HG02938 (cell line): ENCODE results near the gene CAMK4.
A peak's percentile ranks its signal among the peaks of the same experiment; 100 is the strongest.

Source experiments
- ATAC-seq: cut with Tn5 transposase; IDR thresholded peaks from one replicate; pipeline ENCODE4 v1.9.1; 2021; ENCODE audit warnings: mild to moderate bottlenecking, moderate library complexity; ENCODE audit not compliant: unreplicated experiment

Gene CAMK4

DNA sequence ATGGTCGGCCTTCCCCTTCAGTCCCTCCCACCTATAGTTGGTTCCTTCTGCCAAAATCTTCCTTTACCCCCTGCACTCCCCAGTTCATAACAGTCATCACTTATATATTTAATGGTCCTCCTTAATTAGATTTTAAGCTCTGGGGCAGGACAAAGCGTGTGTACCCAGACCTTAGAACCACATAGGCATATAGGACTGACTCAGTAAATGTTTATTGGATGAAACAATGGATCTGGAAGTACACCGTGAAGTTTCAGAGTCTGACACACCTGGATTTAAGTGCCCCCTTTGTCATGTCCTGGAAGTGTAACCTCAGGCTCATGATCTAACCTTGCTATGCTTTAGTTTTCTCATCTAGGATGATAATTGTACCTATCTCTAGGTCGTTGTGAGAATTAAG, 256.2 kb downstream of the CAMK4 start:
- no peak for ATAC-seq

DNA sequence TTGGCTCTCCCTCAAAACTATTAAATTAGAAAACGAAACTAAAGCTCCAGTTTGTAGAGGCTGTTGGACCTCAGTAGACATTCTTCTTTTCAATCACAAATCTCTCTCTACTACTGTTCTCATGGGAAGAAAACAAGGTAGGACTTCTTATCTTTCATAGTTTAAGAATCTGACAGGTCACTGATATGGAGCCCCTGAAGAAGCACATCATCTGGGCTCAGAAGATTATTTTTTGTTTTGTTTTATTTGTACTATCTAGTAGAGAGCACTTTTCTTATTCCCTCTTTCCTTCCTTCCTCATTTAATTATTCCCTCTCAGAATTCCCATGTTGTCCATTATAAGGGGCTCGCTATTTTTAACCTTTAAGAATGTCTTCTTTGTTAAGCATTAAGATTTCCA, 261.9 kb downstream of the CAMK4 start:
- no peak for ATAC-seq

DNA sequence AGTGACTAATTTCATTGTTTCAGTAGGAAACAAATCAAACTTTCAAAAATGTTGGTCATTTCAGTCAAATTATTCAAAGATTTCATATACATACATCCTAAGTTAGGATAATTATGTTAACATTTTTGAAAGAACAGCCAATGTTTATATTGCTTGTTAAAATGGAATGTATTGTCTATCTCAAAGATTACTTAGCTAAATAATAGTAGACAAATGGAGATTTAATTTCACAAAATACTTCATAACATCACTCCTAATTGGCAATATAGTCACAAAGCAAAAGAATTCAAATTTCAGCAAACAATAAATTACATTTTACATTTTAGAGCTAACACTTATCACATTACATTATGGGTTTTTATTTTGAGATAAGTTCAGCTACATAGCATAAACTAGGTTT, 262.7 kb downstream of the CAMK4 start:
- ATAC-seq, result no peak

DNA sequence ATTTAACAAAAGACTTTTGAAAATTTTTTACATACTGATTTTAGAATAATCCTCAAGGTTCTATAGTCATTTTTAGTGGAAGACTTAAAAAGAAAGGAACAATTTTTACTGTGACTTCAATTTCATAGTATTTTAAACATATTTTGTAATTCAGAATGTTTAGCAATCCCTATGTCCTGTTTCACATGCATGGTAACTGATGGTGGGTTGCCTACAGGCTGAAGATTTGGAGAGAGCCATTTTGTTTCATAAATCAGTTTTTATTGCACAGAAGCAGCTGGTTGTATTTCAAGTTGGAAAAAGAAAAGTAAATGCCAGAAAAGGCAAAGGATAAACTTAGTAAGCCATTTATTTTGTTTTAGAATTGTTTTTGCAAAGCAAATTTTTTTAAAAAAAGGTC, 264.2 kb downstream of the CAMK4 start:
- no peak for ATAC-seq

DNA sequence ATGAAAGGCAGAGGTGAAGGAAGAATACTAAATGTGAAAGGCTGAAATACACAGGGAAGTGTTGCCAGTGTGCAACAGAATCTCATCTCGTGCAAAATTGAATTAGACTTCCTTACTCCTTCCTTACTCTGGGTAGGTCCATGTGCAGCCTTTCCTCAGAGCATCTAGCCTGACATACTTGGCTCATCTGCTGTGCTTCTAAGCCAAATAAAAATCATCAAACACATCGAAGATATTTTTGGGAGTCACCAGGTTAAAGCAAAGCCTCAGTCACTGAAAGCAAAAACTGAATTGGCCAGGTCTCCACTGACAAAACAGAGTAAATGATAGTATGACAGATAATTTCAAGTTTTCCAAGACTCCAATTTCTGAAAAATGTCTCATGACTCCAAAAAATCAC, 268.8 kb downstream of the CAMK4 start:
- ATAC-seq, result no peak

DNA sequence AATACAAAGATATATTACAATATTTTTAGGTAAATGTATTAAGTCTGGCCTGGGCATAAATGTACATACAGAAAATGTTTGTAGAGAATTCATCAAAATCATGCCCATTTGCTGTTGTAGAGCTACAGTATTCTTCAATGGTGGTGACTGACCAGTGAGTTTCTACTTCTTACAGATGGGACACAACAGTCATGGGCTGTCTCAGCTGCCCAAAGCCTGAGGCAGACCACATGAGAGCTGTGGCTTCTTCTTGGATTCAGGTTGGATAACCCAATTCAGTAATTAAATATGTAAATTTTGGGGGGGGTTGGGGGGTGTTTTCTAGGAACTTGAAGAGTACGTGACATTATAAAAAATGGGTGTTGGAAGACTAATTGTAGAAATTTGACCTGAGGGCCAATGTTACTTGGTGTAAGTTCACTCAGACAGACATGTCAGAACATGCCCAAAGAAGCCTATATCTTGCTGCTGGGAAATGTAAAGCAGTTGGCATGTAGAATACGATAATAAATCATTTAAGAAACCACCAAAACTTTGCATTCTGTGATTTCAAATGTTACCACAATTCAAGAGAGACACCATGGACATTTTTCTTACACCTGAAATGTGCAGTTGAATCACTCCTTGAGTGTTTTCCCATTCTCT, 270.3 kb downstream of the CAMK4 start:
- no peak for ATAC-seq

DNA sequence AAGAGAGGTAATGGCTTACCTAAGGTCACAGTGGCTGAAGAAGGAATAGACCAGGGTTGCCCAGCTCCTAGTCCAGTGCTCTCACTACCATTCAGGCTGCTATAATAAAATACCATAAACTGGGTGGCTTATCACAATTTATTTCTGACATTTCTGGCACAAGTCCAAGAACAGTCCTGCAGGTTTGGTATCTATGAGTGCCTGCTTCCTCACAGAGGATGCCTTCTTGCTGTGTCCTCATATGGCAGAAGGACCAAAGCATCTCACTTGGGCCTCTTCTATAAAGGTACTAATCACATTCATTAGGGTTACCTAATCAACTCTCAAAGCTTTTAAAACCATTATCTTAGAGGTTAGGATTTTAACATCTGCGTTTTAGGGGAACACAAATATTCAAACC, 271.0 kb downstream of the CAMK4 start:
- no peak for ATAC-seq

DNA sequence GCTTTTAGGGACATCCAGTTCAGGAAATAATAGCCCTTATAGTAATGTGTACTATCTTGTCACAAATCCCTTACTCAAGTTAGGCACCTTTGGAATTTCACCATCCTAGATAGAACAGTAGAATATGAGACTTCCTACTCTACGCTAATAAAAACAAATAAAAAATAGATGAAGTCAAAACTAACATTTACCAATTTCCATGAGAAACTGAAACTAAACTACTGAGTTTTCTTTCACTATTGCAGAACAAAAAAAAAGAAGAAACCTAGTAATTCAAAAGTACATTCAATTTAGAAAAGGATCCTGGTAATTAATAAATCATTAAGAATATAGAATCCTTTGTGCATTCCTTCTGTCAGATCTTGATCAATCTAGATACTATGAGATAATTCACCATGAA, 274.2 kb downstream of the CAMK4 start:
- ATAC-seq, result no peak

DNA sequence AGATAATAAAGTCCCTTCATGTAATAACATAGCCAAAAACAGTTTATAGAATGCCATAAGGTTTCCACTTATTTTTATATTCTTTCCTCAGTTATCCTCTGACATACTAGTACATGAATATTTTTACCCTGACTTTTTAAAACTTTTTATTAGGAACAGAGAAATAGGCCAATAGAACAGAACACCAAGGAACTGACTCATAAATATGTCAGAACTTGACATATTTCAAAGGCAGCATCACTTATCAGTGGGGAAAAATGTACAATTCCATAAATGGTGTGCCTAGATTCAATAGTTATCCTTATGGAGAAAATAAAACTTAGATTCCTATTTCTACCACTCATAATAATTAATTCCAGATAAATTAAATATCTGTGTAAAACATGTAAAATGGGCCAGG, 278.8 kb downstream of the CAMK4 start:
- ATAC-seq, result no peak

DNA sequence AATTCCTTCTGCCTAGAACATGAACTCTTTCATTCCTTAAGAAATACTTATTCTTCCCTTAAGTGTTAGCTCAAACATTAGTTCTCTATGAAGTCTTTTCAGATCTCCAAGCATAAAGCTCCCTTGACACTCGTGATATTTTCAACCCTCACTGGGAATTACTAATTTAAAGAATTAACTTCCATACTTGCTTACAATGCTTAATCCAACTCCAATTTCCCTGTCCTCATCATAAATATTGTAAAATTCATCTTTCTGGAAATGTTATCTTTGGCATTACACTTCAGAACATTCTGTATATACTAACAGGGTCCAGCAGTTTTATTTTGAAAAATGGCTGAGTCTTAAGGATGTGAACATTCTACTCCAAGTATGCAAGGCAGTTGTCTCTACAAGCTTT, 280.9 kb downstream of the CAMK4 start:
- no peak for ATAC-seq

DNA sequence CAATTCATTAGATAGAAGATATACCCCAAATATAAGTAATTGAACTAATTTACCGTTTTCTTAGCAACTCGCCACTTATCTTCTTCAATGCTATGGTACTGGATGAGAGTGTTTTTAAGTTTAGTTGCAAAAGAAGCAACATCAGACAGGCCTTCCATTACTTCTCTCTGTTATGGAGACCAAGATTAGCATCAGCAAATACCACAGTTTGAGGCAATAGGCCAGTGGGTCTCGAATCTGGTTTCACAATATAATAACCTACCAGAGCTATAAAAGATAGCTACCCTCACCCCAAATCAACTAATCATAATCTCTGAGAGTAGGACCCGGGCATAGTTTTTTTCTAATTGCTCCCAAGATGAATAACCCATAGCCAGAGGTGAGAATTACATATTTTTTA, 283.1 kb downstream of the CAMK4 start:
- no peak for ATAC-seq

DNA sequence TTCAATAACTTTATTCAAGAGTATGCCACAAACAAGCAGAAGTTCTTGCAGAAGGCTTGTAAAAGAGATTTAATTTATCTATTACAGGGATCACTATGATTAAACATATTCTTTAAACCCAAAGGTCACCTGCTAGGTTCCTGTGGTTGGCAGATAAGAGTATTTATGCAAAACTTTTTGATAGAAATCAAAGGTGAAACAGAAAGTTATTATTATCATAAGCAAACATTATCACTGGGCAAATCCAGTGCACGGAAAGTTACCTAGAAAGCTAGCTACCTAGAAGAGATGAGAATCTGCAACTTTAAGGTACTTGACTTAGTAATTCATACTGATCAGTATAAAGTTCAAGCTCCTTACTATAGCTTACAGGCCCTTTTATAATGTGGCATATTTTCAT, 284.9 kb downstream of the CAMK4 start:
- ATAC-seq, result no peak

DNA sequence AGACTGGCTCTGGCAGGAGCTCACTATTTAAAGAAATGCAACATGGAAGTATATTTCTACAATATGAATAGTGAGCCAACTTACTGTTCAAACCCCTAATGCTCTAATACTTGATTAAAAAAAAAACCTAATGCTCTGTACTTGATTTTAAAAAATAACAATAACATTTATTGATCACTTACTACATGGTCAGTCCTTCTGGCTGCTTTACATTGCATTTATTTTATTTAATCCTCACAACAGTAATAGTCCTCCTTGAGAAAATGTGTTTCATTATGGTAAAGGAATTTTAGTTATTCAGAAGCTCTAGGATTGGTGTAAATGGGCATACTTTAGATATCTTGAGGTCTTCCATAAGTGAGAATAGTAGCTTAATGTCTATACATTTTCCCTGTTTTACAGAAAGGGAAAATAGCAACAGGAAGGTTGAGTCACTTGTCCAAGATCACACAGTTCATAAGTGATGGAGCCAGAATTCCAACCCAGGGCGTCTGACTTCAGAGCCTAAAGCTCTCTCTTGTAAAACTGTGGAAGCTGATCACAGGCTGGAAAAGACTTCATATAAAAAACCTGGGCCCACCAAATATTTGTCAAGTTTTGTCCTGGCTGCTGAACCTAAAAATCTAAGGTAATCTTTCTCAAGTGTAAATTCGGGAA, 287.1 kb downstream of the CAMK4 start:
- ATAC-seq, result no peak

DNA sequence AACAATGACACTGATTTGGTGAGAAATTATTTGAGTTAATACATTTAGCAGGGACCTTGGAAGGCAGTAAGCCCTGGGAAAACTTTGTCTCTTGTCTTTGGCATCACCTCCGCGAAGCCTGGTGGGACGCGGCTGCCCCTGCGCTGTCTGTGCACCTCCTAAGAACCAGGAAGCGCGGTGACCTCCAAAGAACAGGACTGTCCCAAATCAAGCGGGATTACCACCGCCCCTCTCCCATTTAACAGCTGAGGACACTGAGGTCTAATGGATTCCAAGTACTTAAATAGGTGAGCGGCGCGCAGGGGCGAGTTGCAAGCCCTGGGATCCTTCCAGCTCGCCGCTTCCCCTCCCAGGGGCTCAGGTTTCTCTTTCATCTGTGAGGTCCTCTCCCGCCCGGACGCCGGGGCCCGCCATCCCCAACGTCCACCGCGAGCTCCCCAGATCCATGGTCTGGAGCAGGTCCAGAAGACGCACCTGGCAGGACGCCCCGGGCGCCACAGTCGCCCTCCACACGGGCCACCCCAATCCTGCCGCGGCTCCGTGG, 287.7 kb downstream of the CAMK4 start:
- ATAC-seq, result peak; percentile 26

DNA sequence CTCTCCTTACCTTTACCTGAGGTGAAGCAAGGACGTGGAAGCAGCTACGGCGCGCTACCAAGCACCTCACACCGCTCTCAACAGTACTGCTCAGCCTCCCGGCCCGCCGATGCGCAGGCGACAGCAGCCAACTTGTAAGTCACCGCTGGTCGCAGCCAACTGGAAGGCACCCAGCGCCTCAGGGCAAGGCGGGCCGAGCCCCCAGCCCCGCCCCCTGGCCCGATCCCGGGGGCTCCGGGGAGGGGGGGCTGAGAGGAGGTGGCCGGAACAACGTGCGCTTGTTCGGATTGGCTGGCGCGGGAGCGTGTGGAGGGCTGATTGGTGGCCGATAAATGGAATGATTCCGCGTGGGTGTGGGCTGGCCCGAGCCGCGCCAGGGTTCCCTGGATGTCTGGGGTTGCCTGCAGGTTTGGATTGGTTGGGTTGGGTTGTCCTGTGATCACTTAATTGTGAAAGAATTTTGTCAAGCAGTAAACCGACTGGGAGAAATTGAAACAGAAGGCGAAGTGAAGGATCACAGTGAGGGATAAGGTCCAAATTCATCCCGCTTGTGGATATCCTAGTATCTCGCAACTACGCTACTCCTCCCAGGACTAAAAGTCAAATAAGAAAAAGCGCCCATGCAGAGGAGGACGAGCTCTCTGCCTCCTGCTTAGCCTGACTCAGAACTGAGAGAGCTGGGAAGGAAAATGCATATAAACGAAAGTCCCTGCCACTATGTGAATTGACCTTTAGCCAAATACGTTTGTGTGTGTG, 288.4 kb downstream of the CAMK4 start, which contains the start of gene STARD4:
STARD4 (minus strand) TSS at position 161 of the 756 bp plus-strand sequence. CDS start 5,102 bp downstream, outside the sequence.
- ATAC-seq, result peak; percentile 84

DNA sequence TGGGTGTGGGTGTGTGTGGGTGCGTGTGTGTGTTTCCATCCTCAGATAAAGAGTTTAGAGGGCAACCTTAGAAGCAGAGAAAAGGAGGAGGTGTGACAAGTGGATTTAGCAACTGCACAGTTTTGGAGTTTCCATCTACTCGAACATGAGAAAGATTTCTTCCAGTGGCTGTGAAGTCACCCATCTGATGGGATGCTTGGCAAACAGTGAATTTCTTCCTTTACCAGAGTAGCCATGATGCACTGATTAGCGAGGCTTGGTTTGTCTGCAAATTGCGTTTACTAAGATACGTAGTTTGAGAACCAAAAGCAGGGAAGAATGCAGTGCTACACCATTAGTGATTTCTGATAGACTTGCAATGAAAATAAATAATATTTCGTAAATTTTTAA, 288.9 kb downstream of the CAMK4 start:
- ATAC-seq, result no peak

DNA sequence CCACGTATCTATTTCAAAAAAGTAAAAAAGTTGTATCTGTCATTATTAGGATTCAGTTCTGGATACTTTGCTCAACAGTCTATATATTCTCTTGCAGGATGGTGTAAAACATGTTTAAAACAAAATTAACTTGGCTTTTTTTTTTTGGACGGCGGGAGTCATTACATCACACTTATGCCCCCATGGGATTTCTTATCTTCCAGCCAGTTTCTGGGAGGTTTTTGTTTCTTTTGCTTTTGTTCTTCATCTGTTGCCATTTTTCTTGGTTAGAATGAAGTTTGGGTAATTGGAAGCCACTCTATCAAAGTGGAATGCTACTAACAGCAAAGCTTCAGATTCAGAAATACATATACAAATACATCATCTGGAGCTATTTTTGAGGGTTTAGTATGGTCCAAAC, 289.9 kb downstream of the CAMK4 start:
- ATAC-seq, result no peak

DNA sequence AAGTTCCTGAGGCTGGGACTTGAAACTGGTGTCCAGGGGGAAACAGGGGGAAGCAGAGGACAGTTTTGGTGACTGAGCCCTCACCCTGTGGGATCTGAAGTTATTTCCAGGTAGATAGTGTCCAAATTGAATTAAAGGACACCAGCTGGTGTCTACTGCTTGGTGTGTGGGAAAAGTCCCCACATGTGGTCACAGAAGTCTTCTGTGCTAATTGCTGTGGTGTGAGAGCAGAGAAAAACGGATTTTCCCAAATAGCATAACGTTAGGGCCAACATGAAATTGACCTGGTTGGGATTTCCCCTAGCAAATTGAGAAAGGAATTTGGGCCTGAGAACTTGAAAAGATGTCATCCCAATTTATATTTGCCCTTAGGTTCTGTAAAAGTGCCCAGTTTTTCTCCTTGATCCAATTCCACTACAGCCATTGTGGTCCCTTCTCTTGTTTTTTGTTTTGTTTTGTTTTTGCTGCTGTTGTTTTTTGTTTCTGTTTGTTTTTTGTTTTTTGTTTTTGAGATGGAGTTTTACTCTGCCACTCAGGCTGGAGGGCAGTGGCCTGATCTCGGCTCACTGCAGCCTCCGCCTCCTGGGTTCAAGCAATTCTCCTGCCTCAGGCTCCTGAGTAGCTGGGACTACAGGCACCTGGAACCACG, 293.8 kb downstream of the CAMK4 start:
- ATAC-seq, result no peak

DNA sequence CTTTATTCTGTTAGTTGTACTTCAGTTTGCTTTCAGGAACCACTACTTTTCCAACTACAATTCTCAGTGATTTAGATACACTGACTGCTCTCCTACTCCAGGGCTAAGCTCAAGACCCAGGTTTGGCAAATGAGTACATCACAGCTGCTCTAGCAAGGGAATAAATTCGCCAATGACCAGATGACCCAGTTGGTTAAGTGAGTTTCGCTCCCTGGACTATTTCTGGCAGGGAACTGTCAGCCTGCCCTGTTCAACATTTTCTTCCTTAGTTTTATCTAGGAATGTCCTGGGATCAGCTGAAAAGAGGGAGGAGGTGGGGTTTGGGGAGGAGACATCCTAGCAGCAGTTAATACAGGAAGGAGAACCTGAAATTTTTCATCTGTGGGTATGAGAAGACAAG, 294.6 kb downstream of the CAMK4 start:
- ATAC-seq, result no peak

DNA sequence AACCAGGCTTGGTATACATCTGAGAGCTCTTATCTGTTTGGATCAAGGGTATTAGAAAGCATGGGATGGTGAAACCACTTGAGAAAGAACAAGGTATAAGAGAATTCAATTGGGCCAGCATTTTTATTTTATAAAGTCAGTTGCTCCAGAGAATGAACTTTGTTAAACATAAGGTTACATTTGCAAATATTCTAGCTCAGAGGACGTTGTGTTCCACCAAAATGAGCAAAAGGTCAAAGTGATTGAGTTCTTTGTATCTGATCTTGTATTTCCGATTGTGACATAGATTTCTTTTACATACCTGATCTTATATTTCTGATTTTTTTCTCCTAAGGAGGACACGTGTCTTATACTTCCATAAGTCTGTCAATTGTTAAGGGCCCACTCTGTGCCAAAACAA, 296.7 kb downstream of the CAMK4 start:
- no peak for ATAC-seq

DNA sequence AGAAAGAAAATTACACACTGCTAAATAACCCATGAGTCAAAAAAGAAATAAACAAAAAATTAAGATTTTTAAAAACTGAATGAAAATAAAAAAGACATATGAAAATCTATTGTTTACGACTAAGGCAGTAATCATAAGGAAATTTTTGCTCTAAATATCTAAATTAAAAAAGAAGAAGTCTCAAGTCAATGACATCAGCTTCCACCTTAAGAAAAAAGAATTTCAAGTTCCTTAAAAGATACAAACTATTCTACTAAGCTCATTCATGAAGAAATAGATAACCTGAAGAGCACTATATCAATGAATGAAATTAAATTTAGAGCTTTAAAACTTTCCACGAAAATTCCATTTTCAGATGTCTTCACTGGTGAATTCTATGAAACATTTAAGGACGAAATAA, 303.9 kb downstream of the CAMK4 start:
- ATAC-seq, result no peak
